HL-60 (cell line): ENCODE results near the gene HES6.

Source experiments
- CTCF ChIP-seq: IDR thresholded peaks from one replicate; pipeline ENCODE4 v1.5.1; 2011; ENCODE audit warnings: low read length, control low read depth, inconsistent platforms; ENCODE audit not compliant: insufficient read depth
- POLR2AphosphoS5 ChIP-seq: IDR thresholded peaks from 2 replicates; pipeline ENCODE4 v1.6.1; 2012; ENCODE audit warnings: low read depth
- REST ChIP-seq: IDR thresholded peaks from 2 replicates; pipeline ENCODE4 v1.6.1; 2012; ENCODE audit warnings: low read depth; ENCODE audit not compliant: insufficient replicate concordance

- no peak for TF ChIP-seq CTCF
- TF ChIP-seq REST, result no peak
- TF ChIP-seq POLR2AphosphoS5, result no peak
Measured at GRCh38 chr2:238269741-238270140, 29.9 kb upstream of the HES6 start.
